ENCODE data around the gene NAA11. TPM values are rescaled to one million over a fixed set of nuclear protein-coding genes. Genes with fewer than 3 reads are reported as not detected.
A peak's percentile ranks its signal among the peaks of the same experiment; 100 is the strongest.

Gene NAA11
- total RNA-seq, 1 experiment from 2014 or later, result not detected

- H3K9me3 ChIP-seq (ENCODE audit: low read length), result no peaks in the 10 kb centered on the region
- no peak overlapping the region for H2AFZ ChIP-seq (ENCODE audit: low read length)
- H3K4me2 ChIP-seq (ENCODE audit: low read depth, low read length, poor library complexity, severe bottlenecking), result no peak overlapping the region
- H3K27me3 ChIP-seq (ENCODE audit: low read length), result no peaks in the 10 kb centered on the region
- no peak overlapping the region for H3K9ac ChIP-seq (ENCODE audit: low read length)
- no peak overlapping the region for H3K4me3 ChIP-seq (ENCODE audit: low read length)
- no peaks in the 10 kb centered on the region for H3K36me3 ChIP-seq (ENCODE audit: insufficient read depth, low read length)
- H3K27ac ChIP-seq (ENCODE audit: low read length), result no peak overlapping the region
- H3K4me1 ChIP-seq (ENCODE audit: low read length), result no peaks in the 10 kb centered on the region
- no peaks in the 10 kb centered on the region for H3K9me2 ChIP-seq (replicated peaks; ENCODE audit: insufficient read depth, low read length)
- H4K20me1 ChIP-seq (ENCODE audit: insufficient read depth, low read depth, low read length), result no peaks in the 10 kb centered on the region
- no peak for DNase-seq
- H3K79me2 ChIP-seq (ENCODE audit: low read length), result no peaks in the 10 kb centered on the region
Measured at GRCh38 chr4:79353075-79353474, 27.2 kb upstream of the NAA11 start.

GRCh38 chr4:79348405-79348804 is 22.5 kb upstream of the NAA11 start:
- H3K27me3 ChIP-seq (ENCODE audit: low read length), result no peaks in the 10 kb centered on the region
- no peak overlapping the region for H2AFZ ChIP-seq (ENCODE audit: low read length)
- H3K4me3 ChIP-seq (ENCODE audit: low read length), result no peak overlapping the region
- no peaks in the 10 kb centered on the region for H3K9me2 ChIP-seq (replicated peaks; ENCODE audit: insufficient read depth, low read length)
- H3K79me2 ChIP-seq (ENCODE audit: low read length), result no peaks in the 10 kb centered on the region
- H3K9ac ChIP-seq (ENCODE audit: low read length), result no peak overlapping the region
- no peaks in the 10 kb centered on the region for H4K20me1 ChIP-seq (ENCODE audit: insufficient read depth, low read depth, low read length)
- H3K4me1 ChIP-seq (ENCODE audit: low read length), result no peaks in the 10 kb centered on the region
- H3K27ac ChIP-seq (ENCODE audit: low read length), result no peak overlapping the region
- DNase-seq, result no peak
- H3K4me2 ChIP-seq (ENCODE audit: low read depth, low read length, poor library complexity, severe bottlenecking), result no peak overlapping the region
- no peaks in the 10 kb centered on the region for H3K36me3 ChIP-seq (ENCODE audit: insufficient read depth, low read length)
- H3K9me3 ChIP-seq (ENCODE audit: low read length), result no peaks in the 10 kb centered on the region

GRCh38 chr4:79341893-79342653 is 16.2 kb upstream of the NAA11 start:
- Histone ChIP-seq H3K4me3 (ENCODE audit: low read length) (no peak overlapping the region), H3K36me3 (ENCODE audit: insufficient read depth, low read length) (no peaks in the 10 kb centered on the region), H3K27ac (ENCODE audit: low read length) (no peak overlapping the region), H2AFZ (ENCODE audit: low read length) (no peak overlapping the region), H3K9me3 (ENCODE audit: low read length) (no peaks in the 10 kb centered on the region), H3K9me2 (replicated peaks; ENCODE audit: insufficient read depth, low read length) (no peaks in the 10 kb centered on the region), H3K9ac (ENCODE audit: low read length) (no peak overlapping the region), H4K20me1 (ENCODE audit: insufficient read depth, low read depth, low read length) (no peaks in the 10 kb centered on the region), H3K4me1 (ENCODE audit: low read length) (peaks cover 6% of the 10 kb centered on the region), H3K79me2 (ENCODE audit: low read length) (no peaks in the 10 kb centered on the region), H3K4me2 (ENCODE audit: low read depth, low read length, poor library complexity, severe bottlenecking) (no peak overlapping the region), H3K27me3 (ENCODE audit: low read length) (no peaks in the 10 kb centered on the region)
- DNase-seq, result no peak

GRCh38 chr4:79340568-79340967 is 14.7 kb upstream of the NAA11 start:
- no peaks in the 10 kb centered on the region for H3K9me3 ChIP-seq (ENCODE audit: low read length)
- peaks cover 6% of the 10 kb centered on the region for H3K4me1 ChIP-seq (ENCODE audit: low read length)
- no peaks in the 10 kb centered on the region for H3K79me2 ChIP-seq (ENCODE audit: low read length)
- no peak overlapping the region for H3K4me2 ChIP-seq (ENCODE audit: low read depth, low read length, poor library complexity, severe bottlenecking)
- H4K20me1 ChIP-seq (ENCODE audit: insufficient read depth, low read depth, low read length), result no peaks in the 10 kb centered on the region
- H2AFZ ChIP-seq (ENCODE audit: low read length), result no peak overlapping the region
- H3K36me3 ChIP-seq (ENCODE audit: insufficient read depth, low read length), result no peaks in the 10 kb centered on the region
- no peaks in the 10 kb centered on the region for H3K27me3 ChIP-seq (ENCODE audit: low read length)
- H3K9ac ChIP-seq (ENCODE audit: low read length), result no peak overlapping the region
- H3K27ac ChIP-seq (ENCODE audit: low read length), result no peak overlapping the region
- no peaks in the 10 kb centered on the region for H3K9me2 ChIP-seq (replicated peaks; ENCODE audit: insufficient read depth, low read length)
- H3K4me3 ChIP-seq (ENCODE audit: low read length), result no peak overlapping the region
- no peak for DNase-seq

GRCh38 chr4:79338148-79338547 is 12.3 kb upstream of the NAA11 start:
- H3K4me2 ChIP-seq (ENCODE audit: low read depth, low read length, poor library complexity, severe bottlenecking), result peak overlapping the region; percentile 15
- peaks cover 6% of the 10 kb centered on the region for H3K4me1 ChIP-seq (ENCODE audit: low read length)
- no peaks in the 10 kb centered on the region for H3K79me2 ChIP-seq (ENCODE audit: low read length)
- no peaks in the 10 kb centered on the region for H3K27me3 ChIP-seq (ENCODE audit: low read length)
- H3K9me2 ChIP-seq (replicated peaks; ENCODE audit: insufficient read depth, low read length), result no peaks in the 10 kb centered on the region
- H3K9ac ChIP-seq (ENCODE audit: low read length), result no peak overlapping the region
- H2AFZ ChIP-seq (ENCODE audit: low read length), result no peak overlapping the region
- H3K36me3 ChIP-seq (ENCODE audit: insufficient read depth, low read length), result no peaks in the 10 kb centered on the region
- DNase-seq, result peak; percentile 40
- no peaks in the 10 kb centered on the region for H3K9me3 ChIP-seq (ENCODE audit: low read length)
- H3K27ac ChIP-seq (ENCODE audit: low read length), result no peak overlapping the region
- H3K4me3 ChIP-seq (ENCODE audit: low read length), result no peak overlapping the region
- H4K20me1 ChIP-seq (ENCODE audit: insufficient read depth, low read depth, low read length), result no peaks in the 10 kb centered on the region

GRCh38 chr4:79334783-79335182 is 8.9 kb upstream of the NAA11 start:
- Histone ChIP-seq H3K36me3 (ENCODE audit: insufficient read depth, low read length) (no peaks in the 10 kb centered on the region), H3K9me2 (replicated peaks; ENCODE audit: insufficient read depth, low read length) (no peaks in the 10 kb centered on the region), H3K27ac (ENCODE audit: low read length) (no peak overlapping the region), H3K27me3 (ENCODE audit: low read length) (no peaks in the 10 kb centered on the region), H3K9ac (ENCODE audit: low read length) (no peak overlapping the region), H2AFZ (ENCODE audit: low read length) (no peak overlapping the region), H3K4me1 (ENCODE audit: low read length) (peaks cover 6% of the 10 kb centered on the region), H3K9me3 (ENCODE audit: low read length) (no peaks in the 10 kb centered on the region), H3K79me2 (ENCODE audit: low read length) (no peaks in the 10 kb centered on the region), H3K4me3 (ENCODE audit: low read length) (no peak overlapping the region), H4K20me1 (ENCODE audit: insufficient read depth, low read depth, low read length) (no peaks in the 10 kb centered on the region), H3K4me2 (ENCODE audit: low read depth, low read length, poor library complexity, severe bottlenecking) (no peak overlapping the region)
- no peak for DNase-seq

DNA sequence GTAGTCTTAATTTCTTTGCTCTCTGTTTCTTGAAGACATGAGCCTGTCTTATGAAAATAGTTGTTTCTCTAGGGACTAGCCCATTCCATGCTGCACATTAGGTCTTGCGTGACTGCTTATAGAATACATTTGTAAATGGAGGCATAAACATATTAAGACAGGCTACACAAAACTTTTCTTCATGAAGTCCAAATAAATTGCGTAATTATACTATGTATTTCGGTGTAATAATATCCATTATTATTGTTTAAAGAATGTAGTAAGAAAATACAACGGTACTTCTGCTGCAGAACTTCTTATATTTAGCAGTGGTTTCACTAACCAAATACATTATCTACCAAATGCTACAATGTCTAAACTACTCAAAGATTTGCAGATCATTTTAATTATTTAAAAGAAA is 8.5 kb upstream of the NAA11 start:
- H3K9ac ChIP-seq (ENCODE audit: low read length), result no peak overlapping the region
- no peaks in the 10 kb centered on the region for H3K9me3 ChIP-seq (ENCODE audit: low read length)
- no peak for DNase-seq
- no peak overlapping the region for H3K4me2 ChIP-seq (ENCODE audit: low read depth, low read length, poor library complexity, severe bottlenecking)
- no peaks in the 10 kb centered on the region for H4K20me1 ChIP-seq (ENCODE audit: insufficient read depth, low read depth, low read length)
- H3K79me2 ChIP-seq (ENCODE audit: low read length), result no peaks in the 10 kb centered on the region
- no peaks in the 10 kb centered on the region for H3K36me3 ChIP-seq (ENCODE audit: insufficient read depth, low read length)
- H3K4me3 ChIP-seq (ENCODE audit: low read length), result no peak overlapping the region
- no peak overlapping the region for H2AFZ ChIP-seq (ENCODE audit: low read length)
- no peaks in the 10 kb centered on the region for H3K27me3 ChIP-seq (ENCODE audit: low read length)
- H3K4me1 ChIP-seq (ENCODE audit: low read length), result peaks cover 6% of the 10 kb centered on the region
- H3K9me2 ChIP-seq (replicated peaks; ENCODE audit: insufficient read depth, low read length), result no peaks in the 10 kb centered on the region
- H3K27ac ChIP-seq (ENCODE audit: low read length), result no peak overlapping the region

DNA sequence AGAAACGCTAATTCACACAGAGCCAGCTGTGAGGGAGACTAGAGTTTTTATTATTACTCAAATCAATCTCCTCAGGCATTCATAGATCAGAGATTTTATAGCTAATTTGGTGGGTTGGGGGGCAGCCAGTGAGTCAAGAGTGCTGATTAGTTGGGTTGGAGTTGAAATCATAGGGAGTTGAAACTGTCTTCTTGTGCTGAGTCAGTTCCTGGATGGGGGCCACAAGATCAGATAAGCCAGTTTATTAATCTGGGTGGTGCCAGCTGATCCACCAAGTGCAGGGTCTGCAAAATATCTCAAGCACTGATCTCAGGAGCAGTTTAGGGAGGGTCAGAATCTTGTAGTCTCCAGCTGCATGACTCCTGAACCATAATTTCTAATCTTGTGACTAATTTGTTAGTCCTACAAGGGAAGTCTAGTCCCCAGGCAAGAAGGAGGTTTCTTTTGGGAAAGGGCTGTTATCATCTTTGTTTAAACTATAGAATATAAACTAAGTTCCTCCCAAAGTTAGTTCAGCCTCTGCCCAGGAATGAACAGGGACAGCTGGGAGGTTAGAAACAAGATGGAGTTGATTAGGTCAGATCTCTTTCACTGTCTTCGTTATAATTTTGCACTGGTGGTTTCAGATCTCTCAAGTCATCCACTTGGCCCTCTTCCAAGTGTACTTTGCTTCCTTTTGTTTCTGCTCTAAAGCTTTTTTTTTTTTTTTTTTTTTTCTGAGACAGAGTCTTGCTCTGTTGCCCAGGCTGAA is 5.4 kb upstream of the NAA11 start:
- Histone ChIP-seq H3K79me2 (ENCODE audit: low read length) (no peaks in the 10 kb centered on the region), H3K4me3 (ENCODE audit: low read length) (no peak overlapping the region), H4K20me1 (ENCODE audit: insufficient read depth, low read depth, low read length) (no peaks in the 10 kb centered on the region), H3K9me3 (ENCODE audit: low read length) (no peaks in the 10 kb centered on the region), H3K9ac (ENCODE audit: low read length) (no peak overlapping the region), H3K9me2 (replicated peaks; ENCODE audit: insufficient read depth, low read length) (no peaks in the 10 kb centered on the region), H3K36me3 (ENCODE audit: insufficient read depth, low read length) (no peaks in the 10 kb centered on the region), H3K4me2 (ENCODE audit: low read depth, low read length, poor library complexity, severe bottlenecking) (no peak overlapping the region), H3K27ac (ENCODE audit: low read length) (no peak overlapping the region), H3K4me1 (ENCODE audit: low read length) (no peaks in the 10 kb centered on the region), H2AFZ (ENCODE audit: low read length) (no peak overlapping the region), H3K27me3 (ENCODE audit: low read length) (no peaks in the 10 kb centered on the region)
- DNase-seq, result no peak

Data from Karpas-422 (cell line).